GM12878 (cell line): Measurements from ENCODE around the gene GPC2. TPM values are rescaled to one million over a fixed set of nuclear protein-coding genes. Genes with fewer than 3 reads are reported as not detected.

Source experiments
- BACH1 ChIP-seq: fragments of 450-650 bp; IDR thresholded peaks from 2 replicates; pipeline ENCODE4 v1.6.1; 2017; ENCODE audit warnings: mild to moderate bottlenecking, borderline replicate concordance
- BHLHE40 ChIP-seq, 2 experiments: fragments of 450-650 bp in 1 of 2; IDR thresholded peaks; 2 replicates each; pipeline ENCODE4 v1.6.1; 2011 to 2017; ENCODE audit warnings: low read depth in 2 of 2, borderline replicate concordance in 1 of 2, improper control_type of control experiment in 1 of 2, low read length in 1 of 2, mild to moderate bottlenecking in 1 of 2
- BRCA1 ChIP-seq: IDR thresholded peaks from 2 replicates; pipeline ENCODE4 v1.6.1; 2011; ENCODE audit warnings: low read depth, low read length, improper control_type of control experiment
- CBX5 ChIP-seq: sonication (generic); IDR thresholded peaks from 2 replicates; pipeline ENCODE4 v1.6.1; 2016; ENCODE audit warnings: low read depth, moderate library complexity, mild to moderate bottlenecking, inconsistent platforms
- CHD1 ChIP-seq: IDR thresholded peaks from 2 replicates; pipeline ENCODE4 v1.6.1; 2012; ENCODE audit warnings: low read depth, low read length, improper control_type of control experiment
- CREM ChIP-seq: IDR thresholded peaks from 2 replicates; pipeline ENCODE4 v1.6.1; 2014; ENCODE audit warnings: antibody characterized with exemption, low read depth
- EP300 ChIP-seq, 2 experiments: fragments of 150-350 bp in 1 of 2; IDR thresholded peaks; 2 replicates each; pipeline ENCODE4 v1.6.1; 2011 to 2012; ENCODE audit warnings: low read depth in 2 of 2, low read length in 2 of 2, borderline replicate concordance in 1 of 2, improper control_type of control experiment in 1 of 2, inconsistent platforms in 1 of 2; ENCODE audit not compliant: control insufficient read depth in 1 of 2
- ESRRA ChIP-seq: IDR thresholded peaks from 2 replicates; pipeline ENCODE4 v1.6.1; 2012; ENCODE audit warnings: mild to moderate bottlenecking, low read length, improper control_type of control experiment
- MTA2 ChIP-seq: fragments of 450-650 bp; IDR thresholded peaks from 2 replicates; pipeline ENCODE4 v1.6.1; 2016; ENCODE audit warnings: low read depth, mild to moderate bottlenecking, moderate library complexity
- MXI1 ChIP-seq: fragments of 150-350 bp; IDR thresholded peaks from 2 replicates; pipeline ENCODE4 v1.6.1; 2011; ENCODE audit warnings: low read depth, mild to moderate bottlenecking, inconsistent platforms, low read length, improper control_type of control experiment
- NR2F1 ChIP-seq: fragments of 450-650 bp; conservative IDR thresholded peaks from 2 replicates; pipeline ENCODE4 v1.6.1; 2017; ENCODE audit warnings: mild to moderate bottlenecking
- POLR2A ChIP-seq: IDR thresholded peaks from 2 replicates; pipeline ENCODE4 v1.6.1; 2011; ENCODE audit warnings: low read depth, mild to moderate bottlenecking, low read length
- RAD21 ChIP-seq: IDR thresholded peaks from 2 replicates; pipeline ENCODE4 v1.6.1; 2011; ENCODE audit warnings: mild to moderate bottlenecking, low read depth, low read length, moderate library complexity; ENCODE audit not compliant: insufficient read depth
- RB1 ChIP-seq: fragments of 450-650 bp; formaldehyde crosslinking; IDR thresholded peaks from 2 replicates; pipeline ENCODE4 v1.6.1; 2017; ENCODE audit warnings: mild to moderate bottlenecking, borderline replicate concordance
- RELB ChIP-seq: fragments of 450-650 bp; IDR thresholded peaks from 2 replicates; pipeline ENCODE4 v1.6.1; 2017; ENCODE audit warnings: low read depth, mild to moderate bottlenecking, moderate library complexity
- SUPT20H ChIP-seq: IDR thresholded peaks from 2 replicates; pipeline ENCODE4 v1.6.1; 2011; ENCODE audit warnings: low read depth, mild to moderate bottlenecking, low read length, moderate library complexity, borderline replicate concordance; ENCODE audit not compliant: control insufficient read depth
- TCF12 ChIP-seq: IDR thresholded peaks from 2 replicates; pipeline ENCODE4 v1.6.1; 2011; ENCODE audit warnings: low read depth, mild to moderate bottlenecking, low read length
- TCF3 ChIP-seq: IDR thresholded peaks from 2 replicates; pipeline ENCODE4 v1.6.1; 2012; ENCODE audit warnings: low read depth, mild to moderate bottlenecking, low read length, borderline replicate concordance; ENCODE audit not compliant: insufficient read depth
- WRNIP1 ChIP-seq: IDR thresholded peaks from 2 replicates; pipeline ENCODE4 v1.6.1; 2011; ENCODE audit warnings: low read depth, low read length, improper control_type of control experiment, borderline replicate concordance
- ZBTB4 ChIP-seq: fragments of 450-650 bp; formaldehyde crosslinking; IDR thresholded peaks from 2 replicates; pipeline ENCODE4 v1.4.0; 2022; ENCODE audit warnings: mild to moderate bottlenecking, moderate library complexity
- ZNF687 ChIP-seq: fragments of 450-650 bp; IDR thresholded peaks from 2 replicates; pipeline ENCODE4 v1.6.1; 2017; ENCODE audit warnings: mild to moderate bottlenecking, moderate library complexity
- polyA plus RNA-seq, 11 experiments: library from polyadenylated mRNA; depleted of rRNA in 4 of 11; unstranded in 6 of 11; stranded (reverse) in 5 of 11; fragments of >200 nt; fragmentation: Nextera tagmentation in 4 of 11; fragmentation: Illumina TruSeq in 1 of 11; extraction: Ambion mirVana in 4 of 11; extraction: Trizol in 1 of 11; gene quantifications; 1 replicate in 1 of 11; 2 replicates in 10 of 11; pipeline versions ENCODE4 v1.2.1 to v1.2.3, GENCODE V29; 2011 to 2016; ENCODE audit warnings: inconsistent platforms in 2 of 11, missing spikeins in 2 of 11, low read depth in 1 of 11
- total RNA-seq, 4 experiments: library from RNA; depleted of rRNA in 3 of 4; stranded (reverse); fragments of >200 nt in 3 of 4; fragmentation: Illumina TruSeq in 1 of 4; extraction: Trizol in 1 of 4; gene quantifications; 2 replicates each; pipeline versions ENCODE4 v1.2.1 to v1.2.3, GENCODE V29; 2013 to 2021

The GPC2 gene
- total and polyA plus RNA-seq, 10 of the 15 experiments (the other 5 are each of a cell fraction or from before 2014, with no cell fraction given), result 0.19 to 6.3 (median 0.77) TPM

- TF ChIP-seq RELB (no peak), CHD1 (no peak), SUPT20H (no peak), CBX5 (no peak), RAD21 (0 out of 2 replicates have a peak, but pooled peaks have one; percentile 3), BHLHE40 (IDR thresholded peaks at IDR 0.05; ENCODE audit: borderline replicate concordance in 1 of 2, low read depth in 2 of 2, low read length in 1 of 2) (no peak), POLR2A (peak; percentile 77), WRNIP1 (no peak), MTA2 (no peak), BRCA1 (no peak), NR2F1 (no peak; the same call in 1 of the 2 replicates), BACH1 (no peak), ZNF687 (no peak; the same call in 1 of the 2 replicates), EP300 (IDR thresholded peaks at IDR 0.05; ENCODE audit: borderline replicate concordance in 1 of 2, control insufficient read depth in 1 of 2, low read depth in 2 of 2, low read length in 2 of 2) (no peak), ESRRA (no peak), TCF3 (no peak), CREM (no peak), ZBTB4 (CRISPR knock-in tag) (peak; percentile 45; the same call in 1 of the 2 replicates), TCF12 (no peak), MXI1 (peak; percentile 61; the same call in 1 of the 2 replicates), RB1 (no peak)
These were observed 43.5 kb upstream of the GPC2 start (continued) for GRCh38 chr7:100220586-100221230.
